Measurements from ENCODE around the gene SIPA1L3.

DNA sequence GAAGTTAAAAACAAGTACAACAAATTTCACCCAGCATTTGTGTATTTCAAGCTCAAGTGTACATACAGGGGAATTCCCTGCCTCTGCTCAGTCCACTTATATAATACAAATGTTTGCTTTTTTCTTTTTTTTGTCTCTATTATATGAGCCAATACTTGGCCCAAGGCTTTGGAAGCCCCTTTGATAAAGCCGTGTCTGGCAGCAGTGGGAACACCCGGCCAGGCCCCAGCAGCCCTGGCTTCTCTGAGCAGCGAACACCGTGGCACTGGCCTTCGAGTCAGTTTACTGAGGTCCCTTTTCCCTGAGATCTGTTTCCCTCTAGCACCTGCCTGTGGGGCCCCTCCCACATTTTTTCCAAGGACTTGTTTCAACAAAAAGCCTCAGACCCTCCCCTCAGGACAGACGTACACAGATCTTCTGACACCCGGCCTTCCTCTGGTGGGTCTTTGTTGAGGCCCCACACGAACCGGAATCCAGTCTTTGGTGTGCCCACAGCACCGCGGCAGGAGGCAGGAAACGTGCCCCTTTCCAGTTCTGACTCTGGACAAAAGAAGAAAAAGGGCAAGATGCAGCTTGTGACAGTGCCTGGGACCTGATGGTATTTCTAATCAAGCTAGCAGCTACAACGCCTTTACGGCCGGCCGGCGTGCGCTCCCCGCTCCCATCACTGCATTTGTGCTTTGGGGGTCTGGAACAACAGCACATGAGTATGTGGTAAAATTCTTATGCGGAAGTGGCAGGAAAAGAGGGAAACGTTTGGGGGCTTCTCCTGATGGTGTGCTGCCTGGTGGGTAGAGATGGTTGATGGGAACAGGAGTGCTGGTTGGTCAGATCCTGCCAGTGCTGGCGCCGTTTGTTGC, 13.8 kb downstream of the SIPA1L3 start:
- TF ChIP-seq TEAD4 (IDR thresholded peaks at IDR 0.05; ENCODE audit: borderline replicate concordance, insufficient read depth) (no peak), SMC3 (IDR thresholded peaks at IDR 0.05; ENCODE audit: low read depth, low read length) (no peak)

All from SK-N-SH (cell line).